OCI-LY3 (cell line): Measurements from ENCODE around the gene PABPN1.

Experiments used
- H2AFZ ChIP-seq: fragments of 200-600, 300-600 bp; shearing (Covaris generic); 2 replicates; pipeline ENCODE4 v1.6.0; 2014; ENCODE audit warnings: antibody characterized with exemption, low read depth, low read length
- H3K27ac ChIP-seq: fragments of 200-600, 300-600 bp; sonication (generic); 2 replicates; pipeline ENCODE4 v1.5.1; 2014; ENCODE audit warnings: mild to moderate bottlenecking, low read length, moderate library complexity, mixed read lengths
- H3K27me3 ChIP-seq: fragments of 200-600, 300-600 bp; sonication (generic); 2 replicates; pipeline ENCODE4 v1.6.1; 2014; ENCODE audit warnings: low read depth, low read length, mixed read lengths
- H3K36me3 ChIP-seq: fragments of 200-600, 300-600 bp; sonication (generic); replicated peaks from 2 replicates; pipeline ENCODE3; 2014; ENCODE audit warnings: low read depth, low read length, mixed read lengths
- H3K4me1 ChIP-seq: fragments of 300-600, 200-600 bp; sonication (generic); 2 replicates; pipeline ENCODE4 v1.6.1; 2014; ENCODE audit warnings: low read length, mixed read lengths
- H3K4me2 ChIP-seq: fragments of 200-600, 300-600 bp; sonication (generic); 2 replicates; pipeline ENCODE4 v1.6.1; 2014; ENCODE audit warnings: low read length, mixed read lengths
- H3K4me3 ChIP-seq: fragments of 300-600, 200-600 bp; sonication (generic); 2 replicates; pipeline ENCODE4 v1.5.1; 2014; ENCODE audit warnings: antibody characterized with exemption, mild to moderate bottlenecking, low read length, moderate library complexity
- H3K79me2 ChIP-seq: fragments of 300-600, 200-600 bp; shearing (Covaris generic); 2 replicates; pipeline ENCODE4 v1.6.1; 2014; ENCODE audit warnings: mild to moderate bottlenecking, low read length, mixed read lengths
- H3K9ac ChIP-seq: fragments of 300-600, 200-600 bp; shearing (Covaris generic); 2 replicates; pipeline ENCODE4 v1.6.0; 2014; ENCODE audit warnings: mild to moderate bottlenecking, low read length, moderate library complexity
- H3K9me3 ChIP-seq: fragments of 200-600, 300-600 bp; shearing (Covaris generic); 2 replicates; pipeline ENCODE4 v1.6.1; 2014; ENCODE audit warnings: low read length, mixed read lengths; ENCODE audit not compliant: insufficient read depth
- H4K20me1 ChIP-seq: fragments of 200-600, 300-600 bp; sonication (generic); 2 replicates; pipeline ENCODE4 v1.6.1; 2016; ENCODE audit warnings: low read length, mixed read lengths; ENCODE audit not compliant: insufficient read depth
- EZH2phosphoT487 ChIP-seq: fragments of 200-600 bp; shearing (Covaris generic); IDR thresholded peaks from 2 replicates; pipeline ENCODE4 v1.6.1; 2018; ENCODE audit warnings: antibody characterized with exemption, mixed run types, low read depth
- TF ChIP-seq, protein P1 (sequence below): fragments of 200-600, 300-600 bp; sonication (generic); IDR thresholded peaks from 2 replicates; pipeline ENCODE4 v1.5.1; 2014; ENCODE audit warnings: antibody characterized with exemption, low read length, low read depth

The PABPN1 gene

DNA sequence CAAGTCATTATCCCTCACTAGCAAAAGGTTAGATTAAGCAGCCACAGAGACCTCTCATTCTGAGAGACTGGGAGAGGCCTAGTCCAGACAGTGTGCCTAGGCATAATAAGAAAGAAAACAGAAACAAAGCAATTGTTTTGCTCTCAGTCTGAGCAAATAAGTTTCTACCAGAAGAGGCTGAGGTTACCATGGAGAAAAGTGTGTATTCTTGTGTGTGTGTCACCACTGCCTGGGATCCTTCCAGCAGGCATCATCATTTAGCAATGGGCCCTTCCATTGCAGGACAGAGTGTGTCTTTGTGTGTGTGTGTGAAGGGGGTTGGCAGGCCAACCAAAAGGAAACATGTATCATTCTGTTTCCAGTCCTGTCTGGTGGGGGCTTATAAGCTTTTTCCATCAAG, 40.1 kb downstream of the PABPN1 start:
- Histone ChIP-seq H4K20me1 (no peaks in the 10 kb centered on the region), H3K79me2 (no peaks in the 10 kb centered on the region), H3K27ac (no peak overlapping the region), H3K9me3 (no peaks in the 10 kb centered on the region), H3K4me3 (no peak overlapping the region), H3K4me2 (no peak overlapping the region), H3K36me3 (no peaks in the 10 kb centered on the region), H2AFZ (no peak overlapping the region), H3K4me1 (no peaks in the 10 kb centered on the region), H3K9ac (no peak overlapping the region), H3K27me3 (peaks cover 3% of the 10 kb centered on the region; the same call in 1 of the 2 replicates)
- no peak for TF ChIP-seq EZH2phosphoT487
- TF ChIP-seq, protein P1, sequence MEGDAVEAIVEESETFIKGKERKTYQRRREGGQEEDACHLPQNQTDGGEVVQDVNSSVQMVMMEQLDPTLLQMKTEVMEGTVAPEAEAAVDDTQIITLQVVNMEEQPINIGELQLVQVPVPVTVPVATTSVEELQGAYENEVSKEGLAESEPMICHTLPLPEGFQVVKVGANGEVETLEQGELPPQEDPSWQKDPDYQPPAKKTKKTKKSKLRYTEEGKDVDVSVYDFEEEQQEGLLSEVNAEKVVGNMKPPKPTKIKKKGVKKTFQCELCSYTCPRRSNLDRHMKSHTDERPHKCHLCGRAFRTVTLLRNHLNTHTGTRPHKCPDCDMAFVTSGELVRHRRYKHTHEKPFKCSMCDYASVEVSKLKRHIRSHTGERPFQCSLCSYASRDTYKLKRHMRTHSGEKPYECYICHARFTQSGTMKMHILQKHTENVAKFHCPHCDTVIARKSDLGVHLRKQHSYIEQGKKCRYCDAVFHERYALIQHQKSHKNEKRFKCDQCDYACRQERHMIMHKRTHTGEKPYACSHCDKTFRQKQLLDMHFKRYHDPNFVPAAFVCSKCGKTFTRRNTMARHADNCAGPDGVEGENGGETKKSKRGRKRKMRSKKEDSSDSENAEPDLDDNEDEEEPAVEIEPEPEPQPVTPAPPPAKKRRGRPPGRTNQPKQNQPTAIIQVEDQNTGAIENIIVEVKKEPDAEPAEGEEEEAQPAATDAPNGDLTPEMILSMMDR: no peak

DNA sequence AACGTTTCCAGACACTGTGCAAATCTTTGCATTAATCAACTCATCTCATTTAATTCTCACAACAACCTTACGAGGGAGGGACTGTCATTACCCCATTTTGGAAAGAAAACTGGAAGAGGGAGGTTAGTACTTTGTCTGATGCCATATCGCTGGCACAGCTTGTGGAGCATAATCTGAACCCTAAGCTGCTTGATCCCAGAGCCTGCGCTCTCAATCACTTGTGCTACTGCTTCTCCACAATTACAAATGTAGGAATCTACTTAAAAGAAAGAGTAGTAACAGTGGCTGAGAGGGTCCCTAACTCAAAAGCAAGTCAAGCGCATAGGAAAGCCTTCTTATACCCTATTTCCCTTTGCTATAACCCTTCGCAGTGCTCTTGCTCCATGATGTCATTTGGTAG, 40.5 kb downstream of the PABPN1 start:
- no peaks in the 10 kb centered on the region for H3K79me2 ChIP-seq
- no peaks in the 10 kb centered on the region for H3K36me3 ChIP-seq
- no peak overlapping the region for H3K27ac ChIP-seq
- no peak overlapping the region for H3K9ac ChIP-seq
- H3K9me3 ChIP-seq: no peaks in the 10 kb centered on the region
- H4K20me1 ChIP-seq: no peaks in the 10 kb centered on the region
- no peak overlapping the region for H3K4me2 ChIP-seq
- no peak for TF ChIP-seq EZH2phosphoT487
- TF ChIP-seq, protein P1: no peak
- peaks cover 3% of the 10 kb centered on the region; the same call in 1 of the 2 replicates for H3K27me3 ChIP-seq
- H3K4me1 ChIP-seq: no peaks in the 10 kb centered on the region
- no peak overlapping the region for H3K4me3 ChIP-seq
- H2AFZ ChIP-seq: no peak overlapping the region

DNA sequence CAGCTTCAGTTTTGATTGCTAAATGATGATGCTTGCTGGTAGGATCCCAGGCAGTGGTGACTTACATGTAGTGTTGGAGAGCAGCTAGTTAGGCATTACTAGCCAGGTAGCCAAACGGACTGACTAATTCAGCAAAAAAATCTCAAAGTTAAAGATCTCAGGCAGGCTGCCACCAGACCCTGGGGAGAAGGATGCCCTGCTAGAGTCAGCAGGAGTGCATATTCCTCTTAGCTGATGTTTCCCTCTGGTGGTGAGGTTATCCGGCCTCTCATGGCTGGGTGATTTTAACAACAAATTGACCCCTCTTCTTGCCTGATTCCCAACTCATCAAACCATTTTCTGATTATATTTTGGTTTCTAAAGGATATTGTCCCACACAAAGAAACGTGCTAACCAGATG, 40.9 kb downstream of the PABPN1 start:
- H3K4me3 ChIP-seq: no peak overlapping the region
- no peaks in the 10 kb centered on the region for H3K79me2 ChIP-seq
- H3K9me3 ChIP-seq: no peaks in the 10 kb centered on the region
- H3K4me2 ChIP-seq: no peak overlapping the region
- no peak overlapping the region for H3K9ac ChIP-seq
- H3K4me1 ChIP-seq: no peaks in the 10 kb centered on the region
- H3K27ac ChIP-seq: no peak overlapping the region
- no peaks in the 10 kb centered on the region for H4K20me1 ChIP-seq
- no peaks in the 10 kb centered on the region for H3K36me3 ChIP-seq
- no peak overlapping the region for H2AFZ ChIP-seq
- peaks cover 3% of the 10 kb centered on the region; the same call in 1 of the 2 replicates for H3K27me3 ChIP-seq
- TF ChIP-seq, protein P1: no peak

DNA sequence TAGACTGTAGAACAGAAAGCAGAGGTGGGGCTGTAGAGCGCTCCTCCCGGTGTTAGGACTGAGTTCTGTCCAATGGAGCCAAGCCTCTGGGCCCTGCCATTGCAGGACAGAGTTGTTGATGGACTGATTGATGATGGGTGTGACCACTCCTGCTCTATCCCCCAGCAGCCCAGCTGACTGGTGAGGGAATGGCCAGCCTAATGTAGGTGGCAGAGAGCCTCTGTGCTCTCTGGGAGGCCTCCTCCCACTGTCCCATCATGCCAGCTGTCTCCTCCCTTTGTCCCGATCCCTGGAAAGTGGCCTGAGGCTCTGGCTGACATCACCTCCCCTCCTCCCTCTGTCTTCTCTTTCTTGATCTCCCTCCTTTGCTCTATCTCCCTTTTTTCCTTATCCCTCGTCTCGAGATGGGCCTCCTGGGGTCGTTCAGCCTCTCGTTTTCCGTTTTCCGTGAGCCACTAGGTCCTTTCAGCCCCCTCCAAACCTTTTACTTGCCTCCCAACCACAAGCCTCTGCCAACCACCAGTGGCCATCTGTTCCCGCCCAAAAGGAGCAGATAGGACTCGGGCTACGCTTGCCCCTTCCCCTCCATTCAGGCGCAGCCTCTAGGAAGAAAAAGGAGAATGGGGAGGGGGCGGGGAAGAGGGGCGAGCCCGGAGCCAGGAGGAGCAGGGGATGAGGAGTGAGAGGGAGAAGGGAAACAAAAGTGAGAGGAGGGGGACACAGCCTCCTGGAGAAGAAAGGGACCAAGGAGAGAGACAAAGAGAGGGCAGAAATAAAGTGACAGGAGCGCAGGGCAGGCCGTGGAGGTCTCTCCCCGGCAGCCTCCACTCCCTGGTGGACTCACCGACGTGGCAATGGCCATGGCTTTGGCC, 43.1 kb downstream of the PABPN1 start:
- Histone ChIP-seq H3K27me3 (peaks cover 3% of the 10 kb centered on the region; the same call in 1 of the 2 replicates), H3K27ac (no peak overlapping the region), H3K79me2 (no peaks in the 10 kb centered on the region), H3K4me1 (no peaks in the 10 kb centered on the region), H3K4me3 (no peak overlapping the region), H3K4me2 (no peak overlapping the region), H3K9ac (no peak overlapping the region), H2AFZ (no peak overlapping the region), H3K9me3 (no peaks in the 10 kb centered on the region), H3K36me3 (no peaks in the 10 kb centered on the region), H4K20me1 (no peaks in the 10 kb centered on the region)
- no peak for TF ChIP-seq EZH2phosphoT487
- TF ChIP-seq, protein P1: no peak
